H9 (cell line): ENCODE results near the gene ATP1A2. TPM values are rescaled to one million over a fixed set of nuclear protein-coding genes. Genes with fewer than 3 reads are reported as not detected.

ENCODE experiments used
- DNase-seq: peaks from one replicate; pipeline ENCODE4 v3.0.0-alpha.2; 2017
- H2AFZ ChIP-seq: one replicate; pipeline ENCODE4 v1.6.1; 2013; ENCODE audit warnings: mild to moderate bottlenecking, low read length, control low read depth, moderate library complexity
- H2AK5ac ChIP-seq: 2 replicates; pipeline ENCODE4 v1.6.1; 2013; ENCODE audit warnings: low read length, control low read depth, mixed read lengths; ENCODE audit not compliant: insufficient read length
- H2BK120ac ChIP-seq: one replicate; pipeline ENCODE4 v1.6.1; 2013; ENCODE audit warnings: low read depth, mild to moderate bottlenecking, low read length, control low read depth, inconsistent platforms; ENCODE audit not compliant: poor library complexity, severe bottlenecking
- H2BK12ac ChIP-seq: 2 replicates; pipeline ENCODE4 v1.6.1; 2013; ENCODE audit warnings: low read length, control low read depth, mixed read lengths, low read depth; ENCODE audit not compliant: insufficient read length
- H2BK15ac ChIP-seq: 2 replicates; pipeline ENCODE4 v1.6.1; 2013; ENCODE audit warnings: low read depth, low read length, control low read depth
- H2BK20ac ChIP-seq: one replicate; pipeline ENCODE4 v1.6.1; 2013; ENCODE audit warnings: low read depth, mild to moderate bottlenecking, low read length, control low read depth, inconsistent platforms; ENCODE audit not compliant: poor library complexity, severe bottlenecking
- H2BK5ac ChIP-seq: 2 replicates; pipeline ENCODE4 v1.6.1; 2013; ENCODE audit warnings: low read length, control low read depth, mixed read lengths; ENCODE audit not compliant: insufficient read length
- H3K14ac ChIP-seq: 2 replicates; pipeline ENCODE4 v1.6.1; 2013; ENCODE audit warnings: low read length, control low read depth; ENCODE audit not compliant: insufficient read depth
- H3K18ac ChIP-seq: 2 replicates; pipeline ENCODE4 v1.6.1; 2013; ENCODE audit warnings: low read depth, mild to moderate bottlenecking, mixed read lengths, low read length, control low read depth; ENCODE audit not compliant: insufficient read length
- H3K23ac ChIP-seq: 2 replicates; pipeline ENCODE4 v1.6.1; 2013; ENCODE audit warnings: low read length, control low read depth, mixed read lengths, low read depth; ENCODE audit not compliant: insufficient read length
- H3K23me2 ChIP-seq: 2 replicates; pipeline ENCODE4 v1.6.1; 2013; ENCODE audit warnings: low read depth, mild to moderate bottlenecking, mixed read lengths, low read length, control low read depth; ENCODE audit not compliant: insufficient read length, poor library complexity, severe bottlenecking
- H3K27ac ChIP-seq: 2 replicates; pipeline ENCODE4 v1.5.1; 2013; ENCODE audit warnings: low read length, control low read depth, mixed read lengths, low read depth; ENCODE audit not compliant: insufficient read length
- H3K27me3 ChIP-seq: 2 replicates; pipeline ENCODE4 v1.6.1; 2013; ENCODE audit warnings: low read length, control low read depth, inconsistent platforms; ENCODE audit not compliant: insufficient read depth
- H3K4ac ChIP-seq: 2 replicates; pipeline ENCODE4 v1.6.1; 2013; ENCODE audit warnings: low read depth, mild to moderate bottlenecking, control low read depth, inconsistent platforms, low read length, moderate library complexity
- H3K4me1 ChIP-seq: 2 replicates; pipeline ENCODE4 v1.6.1; 2013; ENCODE audit warnings: low read length, control low read depth, inconsistent platforms; ENCODE audit not compliant: insufficient read depth
- H3K4me2 ChIP-seq: 2 replicates; pipeline ENCODE4 v1.6.1; 2013; ENCODE audit warnings: low read length, control low read depth, mixed read lengths; ENCODE audit not compliant: insufficient read length, insufficient read depth
- H3K56ac ChIP-seq: 2 replicates; pipeline ENCODE4 v1.6.1; 2013; ENCODE audit warnings: low read depth, mild to moderate bottlenecking, mixed read lengths, low read length, control low read depth; ENCODE audit not compliant: insufficient read length
- H3K79me1 ChIP-seq: 2 replicates; pipeline ENCODE4 v1.6.1; 2013; ENCODE audit warnings: low read depth, mild to moderate bottlenecking, moderate library complexity, low read length, control low read depth, inconsistent platforms; ENCODE audit not compliant: insufficient read depth, poor library complexity, severe bottlenecking
- H3K79me2 ChIP-seq: 2 replicates; pipeline ENCODE4 v1.6.1; 2013; ENCODE audit warnings: low read length, control low read depth, inconsistent platforms; ENCODE audit not compliant: insufficient read depth
- H3K9ac ChIP-seq: 2 replicates; pipeline ENCODE4 v1.6.1; 2013; ENCODE audit warnings: low read length, control low read depth, mixed read lengths; ENCODE audit not compliant: insufficient read length; ENCODE audit errors: extremely low read depth
- H3K9me3 ChIP-seq: one replicate; pipeline ENCODE4 v1.6.1; 2013; ENCODE audit warnings: low read depth, low read length, inconsistent platforms; ENCODE audit not compliant: control insufficient read depth
- H3T11ph ChIP-seq: one replicate; pipeline ENCODE4 v1.6.1; 2013; ENCODE audit warnings: mild to moderate bottlenecking, low read length, control low read depth, inconsistent platforms
- H4K20me1 ChIP-seq: one replicate; pipeline ENCODE4 v1.6.1; 2013; ENCODE audit not compliant: control insufficient read depth, insufficient read length, insufficient read depth
- H4K5ac ChIP-seq: 2 replicates; pipeline ENCODE4 v1.6.1; 2013; ENCODE audit warnings: low read depth, mild to moderate bottlenecking, mixed read lengths, low read length, control low read depth; ENCODE audit not compliant: insufficient read length
- H4K8ac ChIP-seq: replicated peaks from 2 replicates; pipeline ENCODE4 v1.6.1; 2013; ENCODE audit warnings: low read length, control low read depth, mixed read lengths, low read depth; ENCODE audit not compliant: insufficient read length
- H4K91ac ChIP-seq: 2 replicates; pipeline ENCODE4 v1.6.1; 2013; ENCODE audit warnings: low read depth, mild to moderate bottlenecking, moderate library complexity, mixed read lengths, low read length, control low read depth; ENCODE audit not compliant: insufficient read length
- H3K27ac Mint-ChIP-seq, 3 experiments: 2 replicates in 2 of 3; 3 replicates in 1 of 3; pipeline ENCODE4 v1.8.0; 2020 to 2021; ENCODE audit warnings: mixed read lengths in 3 of 3, mild to moderate bottlenecking in 1 of 3, moderate library complexity in 1 of 3
- H3K27me3 Mint-ChIP-seq: 2 replicates; pipeline ENCODE4 v1.8.0; 2021; ENCODE audit warnings: low read depth, mild to moderate bottlenecking, moderate library complexity, mixed read lengths
- H3K36me3 Mint-ChIP-seq, 3 experiments: 2 replicates in 2 of 3; 3 replicates in 1 of 3; pipeline ENCODE4 v1.8.0; 2020 to 2021; ENCODE audit warnings: low read depth in 3 of 3, mixed read lengths in 3 of 3; ENCODE audit not compliant: insufficient read depth in 1 of 3
- H3K4me1 Mint-ChIP-seq, 2 experiments: 2 replicates each; pipeline ENCODE4 v1.8.0; 2020; ENCODE audit warnings: mixed read lengths in 2 of 2
- H3K4me3 Mint-ChIP-seq, 2 experiments: 2 replicates in 1 of 2; 3 replicates in 1 of 2; pipeline ENCODE4 v1.8.0; 2020 to 2021; ENCODE audit warnings: mild to moderate bottlenecking in 2 of 2, mixed read lengths in 2 of 2, moderate library complexity in 1 of 2
- H3K9me3 Mint-ChIP-seq, 2 experiments: 2 replicates in 1 of 2; 3 replicates in 1 of 2; pipeline ENCODE4 v1.8.0; 2020; ENCODE audit warnings: mild to moderate bottlenecking in 2 of 2, mixed read lengths in 2 of 2, moderate library complexity in 1 of 2
- CTCF ChIP-seq: fragments of 200-600 bp; sonication (generic); conservative IDR thresholded peaks from 3 replicates; pipeline ENCODE4 v1.8.0; 2021; ENCODE audit warnings: antibody characterized with exemption, mild to moderate bottlenecking
- WGBS: extraction: QIAGEN DNeasy Blood & Tissue Kit; methylation state at CpG from one replicate; pipeline ENCODE4 v1.1.7; 2013; ENCODE audit warnings: missing lambda C conversion rate, low lambda C conversion rate, mixed read lengths; ENCODE audit not compliant: insufficient read length; ENCODE audit errors: extremely low coverage; 5-methylcytosine and 5-hydroxymethylcytosine counted together
- total RNA-seq: library from RNA; stranded (reverse); gene quantifications from 2 replicates; pipeline ENCODE4 v1.2.1, GENCODE V29; 2021

The ATP1A2 gene
- total RNA-seq, 1 experiment from 2014 or later = 3.0 TPM

DNA sequence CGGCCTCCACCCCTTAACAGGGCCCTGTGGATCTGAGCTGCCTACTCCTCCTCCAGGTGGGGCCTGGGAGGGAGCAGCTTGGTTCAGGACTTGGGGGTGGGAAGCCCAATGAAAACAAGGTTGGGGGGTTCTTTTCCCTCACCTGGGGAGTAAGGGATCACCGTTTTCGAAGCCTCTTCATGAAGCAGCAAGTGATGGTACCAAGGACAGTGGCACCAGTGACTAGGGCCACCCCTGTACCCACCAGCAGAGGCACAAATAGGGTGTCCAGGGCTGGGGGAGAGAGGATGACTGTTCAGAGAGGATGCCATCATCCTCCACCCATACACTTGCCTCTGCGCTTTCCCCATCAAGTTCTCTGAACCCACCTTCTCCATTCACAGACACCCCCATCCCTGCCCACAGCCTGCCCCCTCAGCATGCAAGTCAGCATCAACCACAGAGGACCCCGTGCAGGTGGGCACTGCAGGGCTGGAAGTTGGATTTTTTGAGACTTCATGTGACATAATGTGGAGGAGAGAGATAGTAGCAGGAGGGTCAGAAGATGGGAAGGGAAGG lies 23.8 kb upstream of the ATP1A2 start:
- H4K91ac ChIP-seq = no peak overlapping the region
- peaks cover under 1% of the 10 kb centered on the region; the same call in 1 of the 2 replicates for H3K79me2 ChIP-seq
- 0 out of 7 replicates have a peak overlapping the region, but pooled peaks of 2 of the 3 experiments have one; percentile 28 to 39 for H3K27ac Mint-ChIP-seq
- H2AFZ ChIP-seq = no peak overlapping the region
- H3K23me2 ChIP-seq = peaks cover 3% of the 10 kb centered on the region
- no peaks in the 10 kb centered on the region for H4K20me1 ChIP-seq
- H3K4me2 ChIP-seq = no peak overlapping the region
- H3K23ac ChIP-seq = no peak overlapping the region
- H3K79me1 ChIP-seq = no peaks in the 10 kb centered on the region
- H3K4me1 ChIP-seq = peaks cover 13% of the 10 kb centered on the region
- H3K56ac ChIP-seq = no peak overlapping the region
- peaks cover 13 to 47% (median 40%) of the 10 kb centered on the region in 3 experiments for H3K36me3 Mint-ChIP-seq
- H3T11ph ChIP-seq = no peak overlapping the region
- no peak overlapping the region for H2BK20ac ChIP-seq
- no peak overlapping the region for H2BK15ac ChIP-seq
- no peak overlapping the region for H3K14ac ChIP-seq
- H3K9me3 ChIP-seq = no peaks in the 10 kb centered on the region
- H3K18ac ChIP-seq = no peak overlapping the region
- H3K27ac ChIP-seq = no peak overlapping the region
- no peak overlapping the region for H3K9ac ChIP-seq
- WGBS = no CpG with 5 or more reads among the region's 5 CpGs
- no peak overlapping the region for H4K8ac ChIP-seq
- no peak overlapping the region for H2BK120ac ChIP-seq
- no peak for TF ChIP-seq CTCF
- H3K4me3 Mint-ChIP-seq = no peak overlapping the region
- H2AK5ac ChIP-seq = no peak overlapping the region
- no peaks in the 10 kb centered on the region; the same call in 1 of the 2 replicates for H3K27me3 Mint-ChIP-seq
- H3K9me3 Mint-ChIP-seq = no peaks in the 10 kb centered on the region
- no peak for DNase-seq
- H4K5ac ChIP-seq = no peak overlapping the region
- H2BK5ac ChIP-seq = no peak overlapping the region
- H2BK12ac ChIP-seq = no peak overlapping the region
- no peak overlapping the region for H3K4ac ChIP-seq
- peaks cover 21 to 24% of the 10 kb centered on the region in 2 experiments for H3K4me1 Mint-ChIP-seq
- H3K27me3 ChIP-seq = no peaks in the 10 kb centered on the region
